Endothelial cell of umbilical vein (primary cell): ENCODE measurements around the gene HIGD1A.

Source experiments
- CTCF ChIP-seq, 2 donors: IDR thresholded peaks; 1 replicate in 1 of 2; 2 replicates in 1 of 2; pipeline ENCODE4 v1.5.1; 2011; ENCODE audit warnings: low read length in 2 of 2, mild to moderate bottlenecking in 2 of 2, moderate library complexity in 2 of 2, control low read depth in 1 of 2, inconsistent platforms in 1 of 2, low read depth in 1 of 2; ENCODE audit not compliant: insufficient read depth in 1 of 2; ENCODE audit errors: extremely low read depth in 1 of 2
- POLR2A ChIP-seq: IDR thresholded peaks from 2 replicates; pipeline ENCODE4 v1.6.1; 2012; ENCODE audit warnings: low read depth, mild to moderate bottlenecking, control low read depth, low read length
- POLR2AphosphoS5 ChIP-seq: IDR thresholded peaks from 2 replicates; pipeline ENCODE4 v1.6.1; 2012; ENCODE audit warnings: low read depth, mild to moderate bottlenecking, control low read depth, low read length, moderate library complexity; ENCODE audit not compliant: insufficient read depth

DNA sequence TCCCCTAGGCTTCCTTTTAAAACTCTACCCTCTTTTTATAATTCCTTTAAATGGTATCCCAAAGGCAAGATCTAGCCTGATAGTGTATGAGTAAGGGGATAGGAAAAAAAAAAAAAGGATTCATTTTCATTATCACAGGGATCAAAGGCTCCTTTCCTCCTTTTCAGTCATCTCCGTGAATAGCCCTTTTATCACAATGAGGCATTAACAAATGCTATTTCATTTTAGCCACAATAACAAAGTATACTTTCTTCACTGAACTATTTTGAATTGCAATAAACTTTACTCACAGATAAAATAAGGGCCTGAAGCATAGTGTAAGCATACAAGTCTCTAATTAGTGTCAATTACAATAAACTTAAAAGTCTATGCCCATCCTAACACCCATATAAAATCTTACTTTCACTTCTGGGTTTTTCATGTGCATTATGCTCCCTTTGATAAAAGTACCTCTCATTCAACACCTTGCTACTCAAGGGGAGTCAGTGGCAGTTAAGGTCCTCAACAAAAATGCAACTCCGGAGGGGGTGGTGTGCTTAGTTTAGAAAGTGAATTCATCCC is 8.6 kb downstream of the HIGD1A start:
- no peak for TF ChIP-seq POLR2A
- no peak for TF ChIP-seq POLR2AphosphoS5
- no peak for TF ChIP-seq CTCF (IDR thresholded peaks at IDR 0.05; ENCODE audit: extremely low read depth in 1 of 2, insufficient read depth in 1 of 2, low read depth in 1 of 2, low read length in 2 of 2)
